Measurements from ENCODE around the gene QSOX2. TPM values are rescaled to one million over a fixed set of nuclear protein-coding genes. Genes with fewer than 3 reads are reported as not detected.
A peak's percentile ranks its signal among the peaks of the same experiment; 100 is the strongest.

QSOX2 gene
- total RNA-seq, 2 donors from 2014 or later = 24.1 to 26.2 TPM

DNA sequence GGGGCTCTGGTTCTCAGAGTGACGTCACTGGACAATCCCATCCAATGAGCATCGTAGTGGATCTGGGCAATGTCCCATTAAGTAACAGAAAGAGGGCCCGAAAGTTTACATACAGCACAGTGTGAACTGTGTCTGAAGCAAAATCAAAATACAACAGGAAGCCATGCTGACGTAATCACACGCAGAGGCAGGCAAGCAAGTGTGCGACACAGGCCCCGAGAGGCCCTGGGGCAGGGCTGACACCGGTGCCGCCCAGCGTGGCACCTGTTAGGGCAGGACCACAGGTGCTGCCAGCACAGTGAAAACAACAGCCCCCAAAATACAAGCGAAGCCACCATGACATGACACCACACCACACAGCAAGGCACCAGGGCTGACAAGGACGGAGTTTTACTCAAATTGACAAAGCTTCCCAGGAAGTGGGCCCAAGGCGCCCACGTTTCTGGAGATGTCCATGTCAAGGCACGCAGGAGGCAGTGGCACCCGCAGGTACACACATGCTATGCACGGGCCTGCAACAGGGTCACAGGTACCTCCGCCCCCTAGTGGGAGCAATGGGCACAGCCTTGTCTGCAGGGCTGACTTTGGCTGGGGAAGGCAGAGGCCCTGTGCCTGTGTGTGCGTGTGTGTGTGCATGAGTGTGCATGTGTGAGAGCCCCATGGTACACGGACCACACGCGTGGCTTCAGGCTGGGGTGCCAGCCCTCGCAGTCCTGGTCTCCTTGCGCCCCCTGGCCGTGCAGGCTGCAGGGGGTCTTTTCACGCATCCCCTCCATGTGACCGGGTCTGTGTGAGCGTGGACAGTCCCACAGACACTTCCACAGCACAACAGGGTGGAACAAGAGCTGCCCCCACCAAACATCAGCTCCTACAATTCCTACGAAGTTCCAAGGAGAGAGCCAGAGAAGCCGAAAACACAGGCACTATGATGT, 19.6 kb downstream of the QSOX2 start:
- H3K9me3 Mint-ChIP-seq = no peaks in the 10 kb centered on the region
- peaks cover 4 to 13% of the 10 kb centered on the region in 2 donors for H3K36me3 Mint-ChIP-seq
- ATAC-seq (peak; percentile 70 to 88), DNase-seq (ENCODE audit: low spot score in 2 of 2) (peak in 1 of 2 donors; percentile 75)
- peak overlapping the region in 1 of 2 donors; percentile 69 for H3K27ac Mint-ChIP-seq

DNA sequence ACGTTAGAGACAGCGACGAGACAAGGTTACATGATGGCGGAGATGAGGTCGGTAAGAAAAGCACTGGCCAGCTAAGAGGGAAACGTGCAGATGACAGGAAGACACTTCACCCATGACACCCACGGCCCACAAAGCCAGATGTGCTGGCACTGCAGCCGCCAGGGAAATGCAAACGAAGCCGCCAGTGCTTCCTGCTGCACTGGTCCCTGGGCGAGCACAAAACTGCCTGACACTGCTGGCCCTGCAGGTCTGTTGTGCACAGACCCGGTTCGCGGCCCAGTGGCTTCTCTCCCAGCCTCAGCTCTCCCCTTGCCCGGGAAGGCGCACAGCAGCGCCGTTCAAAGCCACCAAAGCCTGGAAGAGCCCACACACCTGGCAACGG, 20.3 kb downstream of the QSOX2 start:
- peak overlapping the region; percentile 16 to 69 for H3K27ac Mint-ChIP-seq
- H3K9me3 Mint-ChIP-seq = no peaks in the 10 kb centered on the region
- peaks cover 9 to 13% of the 10 kb centered on the region in 2 donors for H3K36me3 Mint-ChIP-seq
- DNase-seq (ENCODE audit: low spot score in 2 of 2) (no peak), ATAC-seq (no peak)

DNA sequence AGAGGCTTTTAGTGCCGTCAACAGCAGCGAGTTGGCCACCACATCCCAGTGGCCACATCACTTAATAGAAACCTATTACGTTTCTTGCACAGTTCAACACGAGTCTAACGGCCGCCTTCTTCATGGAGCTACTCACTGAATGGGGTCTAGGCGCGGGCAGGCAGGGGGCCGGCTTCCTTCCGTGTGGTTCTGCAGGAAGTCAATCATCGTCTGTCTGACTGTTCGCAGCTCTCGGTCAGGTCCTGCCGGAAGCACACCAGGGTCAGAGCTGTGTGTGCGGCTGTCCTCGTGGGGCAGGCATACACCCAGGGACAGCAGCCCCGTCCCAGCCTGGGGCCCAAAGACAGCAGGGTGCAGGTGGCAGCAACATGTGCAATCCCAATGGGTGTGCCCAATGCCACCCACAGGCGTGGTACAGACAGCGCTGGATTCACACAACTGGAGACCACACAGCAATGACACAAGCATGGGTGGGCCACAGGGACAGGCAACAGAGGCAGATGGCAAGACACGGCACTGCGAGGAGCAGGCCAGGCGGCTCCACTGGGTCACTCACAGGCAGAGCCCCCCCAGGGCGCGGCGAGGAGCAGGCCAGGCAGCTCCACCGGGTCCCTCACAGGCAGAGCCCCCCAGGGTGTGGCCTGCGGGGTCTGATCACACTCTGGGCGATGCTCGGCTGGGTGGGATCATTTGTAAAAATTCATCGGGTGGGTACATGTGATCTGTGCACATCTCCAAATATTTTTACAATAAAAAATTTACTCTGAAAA, 21.6 kb downstream of the QSOX2 start:
- no peak for DNase-seq (ENCODE audit: low spot score in 2 of 2)
- Mint-ChIP-seq H3K9me3 (no peaks in the 10 kb centered on the region), H3K36me3 (peaks cover 10 to 13% of the 10 kb centered on the region in 2 donors), H3K27ac (no peak overlapping the region)
- no peak for ATAC-seq

DNA sequence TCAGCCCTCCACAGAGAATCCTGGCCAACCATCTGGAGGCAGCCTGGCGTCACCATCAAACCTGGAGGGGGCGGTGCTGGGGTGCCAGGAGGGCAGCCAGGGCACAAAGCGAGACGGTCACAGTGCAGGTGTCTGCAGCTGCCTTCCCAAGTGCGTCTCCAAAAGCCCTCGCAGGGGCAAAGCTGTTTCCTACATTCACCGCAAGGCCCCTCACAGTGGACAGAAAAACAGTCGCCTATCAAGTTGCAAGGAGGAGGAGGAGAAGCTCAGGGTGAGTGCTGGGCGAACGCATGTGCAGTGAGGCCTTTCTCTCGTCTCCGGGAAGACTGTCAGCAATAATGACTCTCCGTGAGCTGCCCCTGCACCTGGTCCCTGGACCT, 22.7 kb downstream of the QSOX2 start:
- H3K36me3 Mint-ChIP-seq = peaks cover 10 to 13% of the 10 kb centered on the region in 2 donors
- ATAC-seq (no peak), DNase-seq (ENCODE audit: low spot score in 2 of 2) (no peak)
- H3K27ac Mint-ChIP-seq = no peak overlapping the region
- H3K9me3 Mint-ChIP-seq = no peaks in the 10 kb centered on the region

GRCh38 chr9:136222166-136222905, 23.3 kb downstream of the QSOX2 start:
- ATAC-seq = no peak
- H3K36me3 Mint-ChIP-seq = peaks cover 10 to 13% of the 10 kb centered on the region in 2 donors
- DNase-seq (ENCODE audit: low spot score in 2 of 2) = no peak
- H3K9me3 Mint-ChIP-seq = no peaks in the 10 kb centered on the region
- no peak overlapping the region for H3K27ac Mint-ChIP-seq

GRCh38 chr9:136220017-136220729, 25.4 kb downstream of the QSOX2 start:
- no peaks in the 10 kb centered on the region for H3K9me3 Mint-ChIP-seq
- no peak for DNase-seq (ENCODE audit: low spot score in 2 of 2)
- peak overlapping the region in 1 of 2 donors; percentile 53 for H3K27ac Mint-ChIP-seq
- H3K36me3 Mint-ChIP-seq = peaks cover 9 to 17% of the 10 kb centered on the region in 2 donors
- ATAC-seq = peak; percentile 30 to 59

- DNase-seq (ENCODE audit: low spot score in 2 of 2) (no peak), ATAC-seq (no peak)
- H3K27ac Mint-ChIP-seq = no peak overlapping the region
- no peaks in the 10 kb centered on the region for H3K9me3 Mint-ChIP-seq
- H3K36me3 Mint-ChIP-seq = peaks cover 14 to 21% of the 10 kb centered on the region in 2 donors
Measured at GRCh38 chr9:136219276-136219675, 26.3 kb downstream of the QSOX2 start.

DNA sequence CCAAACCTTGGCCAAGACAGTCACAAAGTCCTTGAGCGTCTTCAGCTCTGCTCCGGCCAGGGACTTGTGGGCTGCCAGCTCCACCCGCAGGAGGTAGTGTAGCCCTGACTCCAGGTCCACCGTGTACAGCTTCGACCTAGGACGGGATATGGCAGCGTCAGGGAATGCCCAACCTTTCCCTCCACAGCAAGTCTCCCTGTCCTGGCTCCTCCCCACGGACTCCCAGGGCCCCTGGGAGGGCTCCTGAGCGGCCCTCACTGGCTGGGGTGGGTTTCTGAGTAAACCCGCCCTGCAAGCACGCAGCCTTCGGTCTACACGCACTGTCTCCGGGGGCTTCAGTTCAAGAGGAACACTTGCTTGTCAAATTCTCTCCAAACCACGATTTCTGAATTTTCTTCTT, 26.9 kb downstream of the QSOX2 start:
- H3K9me3 Mint-ChIP-seq = no peaks in the 10 kb centered on the region
- no peak overlapping the region for H3K27ac Mint-ChIP-seq
- no peak for DNase-seq (ENCODE audit: low spot score in 2 of 2)
- ATAC-seq = no peak
- H3K36me3 Mint-ChIP-seq = peaks cover 14 to 21% of the 10 kb centered on the region in 2 donors

GRCh38 chr9:136218271-136218670, 27.3 kb downstream of the QSOX2 start:
- DNase-seq (ENCODE audit: low spot score in 2 of 2) = no peak
- Mint-ChIP-seq H3K36me3 (peaks cover 14 to 21% of the 10 kb centered on the region in 2 donors), H3K27ac (no peak overlapping the region), H3K9me3 (no peaks in the 10 kb centered on the region)
- no peak for ATAC-seq

- DNase-seq (ENCODE audit: low spot score in 2 of 2) (no peak), ATAC-seq (no peak)
- Mint-ChIP-seq H3K36me3 (peaks cover 6 to 21% of the 10 kb centered on the region in 2 donors), H3K27ac (no peak overlapping the region), H3K9me3 (no peaks in the 10 kb centered on the region)
Measured at GRCh38 chr9:136216541-136217244, 28.9 kb downstream of the QSOX2 start.

DNA sequence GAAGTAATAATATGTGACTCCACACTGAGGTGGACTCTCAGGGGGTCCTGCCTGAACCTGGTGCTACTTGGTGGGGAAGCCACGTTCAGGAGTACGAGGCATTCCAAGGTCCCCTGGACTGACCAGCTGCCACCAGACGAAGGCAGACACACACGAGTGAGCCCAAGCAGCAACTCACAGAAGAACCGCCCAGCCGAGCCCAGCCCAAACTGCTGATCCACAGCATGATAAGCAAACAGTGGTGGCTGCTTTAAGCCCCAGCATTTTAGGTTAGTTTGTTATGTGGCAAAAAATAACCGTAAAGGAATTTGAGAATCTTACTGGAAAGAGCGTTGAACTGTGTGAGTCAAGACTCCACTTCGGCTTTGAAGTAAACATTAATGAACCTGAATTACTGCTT, 31.9 kb downstream of the QSOX2 start:
- ATAC-seq = no peak
- no peak overlapping the region for H3K27ac Mint-ChIP-seq
- H3K9me3 Mint-ChIP-seq = no peaks in the 10 kb centered on the region
- H3K36me3 Mint-ChIP-seq = peaks cover 6 to 15% of the 10 kb centered on the region in 2 donors
- no peak for DNase-seq (ENCODE audit: low spot score in 2 of 2)

GRCh38 chr9:136212345-136212950, 33.2 kb downstream of the QSOX2 start:
- no peak for DNase-seq (ENCODE audit: low spot score in 2 of 2)
- Mint-ChIP-seq H3K9me3 (no peaks in the 10 kb centered on the region), H3K27ac (no peak overlapping the region), H3K36me3 (peaks cover 6 to 15% of the 10 kb centered on the region in 2 donors)
- no peak for ATAC-seq

- Mint-ChIP-seq H3K27ac (no peak overlapping the region), H3K36me3 (peaks cover 6 to 15% of the 10 kb centered on the region in 2 donors), H3K9me3 (no peaks in the 10 kb centered on the region)
- DNase-seq (ENCODE audit: low spot score in 2 of 2) = no peak
- no peak for ATAC-seq
Measured at GRCh38 chr9:136211441-136212344, 33.9 kb downstream of the QSOX2 start.

- no peak for DNase-seq (ENCODE audit: low spot score in 2 of 2)
- H3K36me3 Mint-ChIP-seq = peaks cover 6 to 15% of the 10 kb centered on the region in 2 donors
- no peak overlapping the region for H3K27ac Mint-ChIP-seq
- no peaks in the 10 kb centered on the region for H3K9me3 Mint-ChIP-seq
- ATAC-seq = no peak
Measured at GRCh38 chr9:136211006-136211405, 34.6 kb downstream of the QSOX2 start.
